HG03039 (cell line): Measurements from ENCODE around the gene DHX8.

ENCODE experiments used
- ATAC-seq: cut with Tn5 transposase; IDR thresholded peaks from one replicate; pipeline ENCODE4 v1.9.1; 2021; ENCODE audit warnings: mild to moderate bottlenecking, moderate library complexity; ENCODE audit not compliant: unreplicated experiment

Gene DHX8

GRCh38 chr17:43521389-43521788 lies 37.6 kb downstream of the DHX8 start:
- ATAC-seq, result no peak

GRCh38 chr17:43524945-43525575 lies 41.3 kb downstream of the DHX8 start:
- no peak for ATAC-seq

DNA sequence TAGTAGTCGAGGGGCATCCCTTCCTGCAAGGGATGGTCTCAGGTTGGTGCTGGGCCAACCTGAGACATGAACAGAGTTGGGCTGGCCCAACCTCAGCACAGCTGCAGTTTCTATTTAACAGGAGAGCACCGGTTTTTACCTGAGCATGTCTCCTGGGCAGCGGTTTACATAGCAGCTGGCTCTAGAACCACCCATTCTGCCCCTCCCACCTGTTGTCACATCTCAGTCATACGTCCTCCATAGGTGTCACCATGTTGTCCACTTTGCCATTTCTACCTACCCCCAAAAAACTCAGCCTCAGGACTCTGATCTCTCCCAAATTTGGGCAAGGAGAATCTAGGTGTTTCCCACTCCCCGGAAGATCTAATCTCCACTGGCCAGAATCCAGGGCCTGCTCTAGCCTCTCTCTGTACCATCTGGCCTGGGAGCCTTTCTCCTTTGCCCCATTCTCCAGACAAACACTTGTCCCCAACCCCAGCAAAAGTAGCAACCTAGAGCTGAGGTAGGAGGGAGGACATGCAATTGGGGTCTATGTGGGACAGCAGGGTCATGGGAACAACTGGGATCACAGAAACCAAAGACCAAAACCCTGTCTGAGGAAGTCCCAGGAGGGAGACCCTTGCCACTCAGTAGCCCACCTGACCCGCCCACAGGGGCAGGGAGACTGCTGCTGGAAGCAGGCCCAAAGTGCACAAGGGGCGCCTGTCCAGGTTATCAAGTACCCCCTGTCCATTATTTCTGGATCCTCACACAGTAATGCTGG lies 43.3 kb downstream of the DHX8 start:
- no peak for ATAC-seq

DNA sequence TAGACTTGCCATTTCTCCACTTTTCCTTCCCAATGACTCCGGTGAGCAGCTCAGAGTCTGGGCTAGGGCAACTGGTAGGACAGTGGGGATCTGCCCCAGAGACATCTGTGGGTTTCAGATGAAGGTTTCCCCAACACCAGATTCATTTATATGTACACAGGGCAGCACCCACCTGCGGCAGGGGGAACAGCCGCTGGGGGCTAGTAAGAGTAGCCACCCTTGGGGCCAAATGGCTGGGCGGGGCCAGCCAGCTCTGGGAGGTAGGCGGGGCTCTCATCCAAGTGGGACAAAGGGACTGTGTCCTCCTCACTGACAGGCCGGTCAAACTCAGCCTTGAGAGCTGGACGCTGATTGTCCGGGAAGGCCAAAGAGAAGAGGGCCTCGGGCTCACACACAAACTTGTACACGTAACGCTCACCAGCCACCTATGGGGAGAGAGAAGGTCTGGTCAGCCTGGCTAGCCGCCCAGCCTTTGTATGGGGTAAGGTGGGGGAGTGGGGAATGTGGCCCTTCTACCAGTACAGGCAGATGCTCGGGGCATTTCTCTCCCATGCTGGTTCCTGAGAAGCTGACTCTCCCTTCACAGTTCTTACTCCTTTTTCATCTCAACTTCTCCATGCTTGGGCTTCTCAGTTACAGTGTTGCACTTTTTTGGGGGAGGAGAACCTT lies 44.7 kb downstream of the DHX8 start:
- ATAC-seq, result no peak

DNA sequence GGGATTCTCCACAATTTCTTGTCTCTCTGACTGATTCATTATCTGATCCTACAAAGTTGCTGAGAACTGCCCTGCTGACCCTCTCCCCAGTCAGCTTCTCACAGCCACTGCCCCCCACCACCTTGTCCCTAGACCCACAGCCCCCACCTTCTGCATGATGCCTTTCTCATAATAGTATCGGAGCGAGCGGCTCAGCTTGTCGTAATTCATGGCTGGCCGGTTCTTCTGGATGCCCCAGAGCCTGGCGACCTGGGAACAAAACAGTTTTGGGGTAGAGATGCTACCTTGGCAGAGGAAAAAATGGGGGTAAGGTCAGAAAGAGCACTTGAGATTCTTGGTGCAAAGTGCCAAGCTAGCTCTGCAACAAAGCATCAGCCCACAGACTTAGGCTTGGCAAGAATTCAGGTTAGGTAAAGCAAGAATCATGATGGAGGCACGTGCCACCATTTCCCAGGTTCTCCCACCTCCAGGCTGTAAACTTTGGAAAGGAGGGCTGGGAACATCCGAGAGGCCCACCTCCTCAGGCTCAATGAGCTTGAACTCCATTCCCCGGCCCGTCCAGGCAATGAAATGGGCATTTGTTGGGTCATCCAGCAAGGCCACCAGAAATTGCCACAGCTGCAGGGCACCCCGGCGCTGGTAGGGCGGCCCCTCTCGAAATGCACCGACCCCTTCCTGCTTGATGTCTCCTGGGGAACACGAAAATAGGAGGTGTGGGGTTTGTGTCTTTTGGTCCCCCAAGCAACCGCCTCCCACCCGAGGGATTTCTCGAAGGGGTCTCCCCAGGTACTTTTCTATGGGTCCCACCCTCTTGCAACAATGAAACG lies 45.4 kb downstream of the DHX8 start:
- ATAC-seq, result no peak

DNA sequence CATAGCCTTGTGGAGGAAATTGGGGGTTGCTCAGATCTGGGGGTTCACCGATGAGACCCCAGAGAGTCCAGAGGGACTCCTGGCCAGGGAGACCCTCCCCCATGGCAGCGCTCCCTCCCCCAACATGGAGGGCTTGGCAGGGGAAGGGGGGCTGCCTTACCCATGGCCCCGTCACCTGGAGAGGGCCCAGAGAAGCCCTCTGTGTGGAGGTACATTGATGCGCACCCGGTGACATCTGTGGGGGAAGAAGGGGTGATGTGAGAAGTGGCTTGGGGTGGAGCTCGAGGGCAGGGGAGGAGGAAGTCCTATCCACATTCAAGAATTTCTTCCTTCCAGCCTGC lies 46.1 kb downstream of the DHX8 start:
- ATAC-seq, result no peak

DNA sequence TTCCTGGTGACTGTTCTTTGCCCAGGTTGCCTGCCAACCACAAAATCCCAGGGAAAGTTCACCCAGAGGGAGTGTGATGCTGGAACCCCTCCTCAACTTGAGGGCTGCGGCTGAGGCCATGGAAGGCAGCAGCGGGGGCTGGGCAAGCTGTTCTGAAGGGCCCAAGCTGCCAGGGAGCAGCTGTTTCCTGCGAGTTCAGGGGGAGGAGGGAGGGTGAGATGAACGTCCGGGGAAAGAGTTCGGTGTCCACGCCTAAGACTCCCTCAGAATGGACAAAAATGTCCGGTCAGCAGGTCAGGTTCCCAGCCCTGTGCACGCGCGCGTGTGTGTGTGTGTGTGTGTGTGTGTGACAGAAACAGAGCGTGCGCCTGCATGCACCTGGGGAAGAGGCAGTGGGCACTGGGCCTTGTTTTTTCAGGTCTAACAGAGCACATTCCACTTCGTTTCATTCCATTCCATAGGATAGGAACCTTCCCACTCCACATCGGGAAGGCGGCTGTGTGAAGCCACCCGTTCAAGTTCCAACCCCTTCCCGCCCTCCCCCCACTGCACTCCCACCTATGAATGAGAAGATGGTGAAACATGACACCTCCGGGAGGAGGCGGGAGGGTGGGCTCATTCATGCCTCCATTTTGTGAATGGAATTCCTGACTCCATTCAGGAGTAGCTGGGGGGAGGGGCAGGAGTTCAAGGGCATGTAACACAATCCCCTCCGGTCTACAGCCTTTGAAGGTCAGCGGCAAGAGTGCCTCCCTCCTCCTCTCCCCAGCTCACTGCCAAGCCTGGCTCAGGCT lies 46.7 kb downstream of the DHX8 start:
- no peak for ATAC-seq

DNA sequence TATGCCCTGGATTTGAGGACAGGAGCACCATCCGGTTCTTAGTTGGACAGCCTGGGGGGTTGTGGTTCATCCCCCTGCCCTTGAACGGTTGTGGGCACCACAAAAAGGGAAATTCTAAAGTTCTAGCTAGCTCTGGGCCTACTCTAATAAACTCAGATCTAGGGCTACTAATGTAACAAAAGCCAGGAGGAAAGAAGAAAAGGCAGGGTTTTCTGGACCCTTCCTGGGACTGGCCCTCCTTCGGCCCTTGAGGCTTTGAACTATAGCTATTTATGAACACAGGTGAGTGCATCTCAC lies 47.3 kb downstream of the DHX8 start:
- no peak for ATAC-seq

DNA sequence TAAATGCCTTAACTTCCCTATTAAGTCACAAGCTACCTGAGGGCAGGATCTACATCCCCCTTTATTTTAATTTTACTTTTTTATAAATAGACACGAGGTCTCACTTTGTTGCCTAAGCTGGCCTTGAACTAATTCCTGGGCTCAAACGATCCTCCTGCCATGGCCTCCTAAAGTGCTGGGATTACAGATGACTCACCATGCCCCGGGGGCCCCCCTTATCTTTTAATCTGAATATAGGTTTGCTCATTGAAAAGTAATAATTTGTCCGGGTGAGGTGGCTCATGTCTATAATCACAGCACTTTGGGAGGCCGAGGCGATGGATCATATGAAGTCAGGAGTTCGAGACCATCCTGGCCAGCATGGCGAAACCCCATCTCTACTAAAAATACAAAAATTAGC lies 48.2 kb downstream of the DHX8 start:
- ATAC-seq, result no peak

GRCh38 chr17:43532581-43532980 lies 48.8 kb downstream of the DHX8 start:
- no peak for ATAC-seq

- ATAC-seq, result no peak
These were observed 49.9 kb downstream of the DHX8 start for GRCh38 chr17:43533699-43534098.

DNA sequence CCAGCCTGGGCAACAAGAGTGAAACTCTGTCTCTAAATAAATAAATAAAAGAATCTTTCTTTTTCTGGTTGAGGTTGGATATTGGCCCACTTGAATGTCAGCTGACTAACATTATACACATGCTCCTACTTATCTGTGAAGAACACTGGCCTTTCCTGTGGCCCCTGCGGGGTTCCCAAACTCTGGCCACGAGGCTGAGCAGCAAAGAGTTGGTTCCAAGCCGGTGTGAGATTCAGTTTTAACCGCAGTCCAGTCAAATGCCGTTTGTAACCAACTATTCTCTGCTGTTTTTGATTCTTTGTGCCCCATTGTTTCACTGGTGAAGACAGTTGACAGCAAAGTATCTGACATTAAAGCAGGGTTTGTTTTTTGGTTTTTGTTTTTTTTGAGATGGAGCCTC lies 51.1 kb downstream of the DHX8 start:
- ATAC-seq, result no peak

- ATAC-seq, result no peak
These were observed 52.6 kb downstream of the DHX8 start for GRCh38 chr17:43536236-43536992.

GRCh38 chr17:43540821-43541674 lies 57.3 kb downstream of the DHX8 start:
- no peak for ATAC-seq

GRCh38 chr17:43542859-43543258 lies 59.1 kb downstream of the DHX8 start:
- ATAC-seq, result no peak

DNA sequence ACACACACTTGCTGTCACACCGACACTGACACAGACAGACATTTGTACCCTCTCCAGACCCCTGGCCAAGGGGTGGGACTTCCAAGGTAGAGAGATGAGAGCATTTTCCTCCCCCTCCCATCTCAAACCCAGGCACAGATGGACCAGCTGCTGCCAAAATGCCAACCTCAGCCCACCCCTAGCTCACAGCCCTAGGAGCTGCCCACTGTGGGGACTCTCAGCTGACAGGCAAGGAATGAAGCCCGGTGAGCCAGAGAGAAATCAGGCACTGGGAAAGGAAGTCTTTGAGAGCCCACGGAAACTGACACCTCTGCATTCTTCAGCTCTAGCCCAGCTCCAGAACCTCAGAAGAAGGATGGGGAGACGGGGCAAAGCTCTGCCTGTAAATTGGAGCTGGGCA lies 59.5 kb downstream of the DHX8 start:
- no peak for ATAC-seq

- no peak for ATAC-seq
These were observed 60.2 kb downstream of the DHX8 start for GRCh38 chr17:43543771-43544575.

DNA sequence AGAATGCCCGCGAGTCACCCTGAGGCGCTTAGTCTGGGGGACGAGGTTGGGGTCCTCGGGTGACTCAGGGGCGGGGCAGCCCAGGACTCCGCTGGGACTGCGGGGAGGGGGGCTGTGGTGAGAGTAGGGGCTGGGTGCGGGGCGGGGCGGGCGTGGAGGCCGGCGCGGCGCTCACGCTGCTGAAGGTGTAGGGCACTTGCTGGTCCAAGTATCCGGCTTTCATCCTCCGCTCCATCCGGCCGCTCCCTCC lies 61.5 kb downstream of the DHX8 start:
- ATAC-seq, result no peak
